AG10803 (cell line): Measurements from ENCODE around the gene ZNF33B.

Experiments
- DNase-seq: peaks from one replicate; pipeline ENCODE4 v3.0.0; 2010; ENCODE audit warnings: low read depth
- H3K4me3 ChIP-seq: 2 replicates; pipeline ENCODE4 v1.5.1; 2011; ENCODE audit warnings: mild to moderate bottlenecking, low read length, control low read depth
- CTCF ChIP-seq: conservative IDR thresholded peaks from 2 replicates; pipeline ENCODE4 v1.5.1; 2011; ENCODE audit warnings: mild to moderate bottlenecking, low read length, control low read depth, inconsistent platforms

ZNF33B gene

GRCh38 chr10:42637648-42638054 is 719 bp downstream of the ZNF33B start:
- no peak for TF ChIP-seq CTCF
- no peak for DNase-seq

GRCh38 chr10:42637142-42637541 is 1.2 kb downstream of the ZNF33B start:
- no peak for DNase-seq
- no peak for TF ChIP-seq CTCF
- peak overlapping the region; percentile 96 for H3K4me3 ChIP-seq

More at GRCh38 chr10:42637648-42638054, 719 bp downstream of the ZNF33B start:
- peak overlapping the region; percentile 96 for H3K4me3 ChIP-seq

GRCh38 chr10:42635098-42635497 is 3.3 kb downstream of the ZNF33B start:
- H3K4me3 ChIP-seq, result no peak overlapping the region
- no peak for DNase-seq
- no peak for TF ChIP-seq CTCF

GRCh38 chr10:42632564-42632963 is 5.8 kb downstream of the ZNF33B start:
- no peak for DNase-seq
- H3K4me3 ChIP-seq, result no peak overlapping the region
- TF ChIP-seq CTCF, result no peak

GRCh38 chr10:42630537-42631134 is 7.7 kb downstream of the ZNF33B start:
- peak; percentile 4 for DNase-seq
- TF ChIP-seq CTCF, result no peak
- no peak overlapping the region for H3K4me3 ChIP-seq

- TF ChIP-seq CTCF, result no peak
- H3K4me3 ChIP-seq, result no peak overlapping the region
- DNase-seq, result no peak
Observed at GRCh38 chr10:42623929-42624328, 14.4 kb downstream of the ZNF33B start.

- TF ChIP-seq CTCF, result no peak
- DNase-seq, result no peak
- H3K4me3 ChIP-seq, result no peak overlapping the region
Observed at GRCh38 chr10:42618424-42618823, 19.9 kb downstream of the ZNF33B start.
